ENCODE measurements around the gene NGEF.

Gene NGEF

DNA sequence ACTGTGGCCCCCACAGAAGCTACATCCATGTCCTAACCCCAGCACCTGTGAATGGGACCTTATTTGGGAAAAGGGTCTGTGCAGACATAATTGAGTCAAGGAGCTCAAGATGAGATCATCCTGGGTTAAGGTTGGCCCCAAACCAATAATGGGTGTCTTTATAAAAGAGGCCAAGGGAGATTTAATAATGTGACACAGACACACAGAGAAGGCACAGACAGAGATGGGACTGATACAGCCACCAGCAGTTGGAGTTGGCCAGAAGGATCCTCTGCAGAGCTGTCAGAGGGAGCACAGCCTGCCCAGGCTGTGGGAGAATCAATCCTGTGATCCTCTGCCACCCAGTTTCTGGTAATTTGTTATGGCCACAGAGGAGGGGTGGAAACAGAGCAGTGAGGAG, 116.9 kb downstream of the NGEF start:
- DNase-seq: no peak

DNA sequence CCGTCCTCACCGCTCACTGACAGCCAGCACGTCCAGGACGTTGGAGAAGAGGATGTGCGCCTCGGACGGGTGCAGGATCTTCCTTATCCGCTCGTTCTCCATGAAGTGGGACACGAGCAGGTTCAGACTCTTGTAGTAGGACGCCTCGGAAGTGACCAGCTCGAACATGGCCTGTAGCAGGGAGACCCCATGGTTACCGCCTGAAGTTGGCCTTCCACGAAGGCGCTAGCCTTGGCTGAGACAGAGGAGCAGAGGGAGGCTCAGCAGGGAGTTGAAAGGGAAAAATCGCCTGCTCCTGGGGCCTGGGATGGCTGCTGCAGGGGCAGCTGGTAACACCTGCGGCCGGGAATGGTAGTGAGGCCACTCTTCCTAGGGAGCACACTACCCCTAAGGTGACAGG, 118.3 kb downstream of the NGEF start:
- DNase-seq: no peak

GRCh38 chr2:232894251-232894650, 118.8 kb downstream of the NGEF start:
- no peak for DNase-seq

- no peak for DNase-seq
Observed at GRCh38 chr2:232893834-232894233, 119.2 kb downstream of the NGEF start.

DNA sequence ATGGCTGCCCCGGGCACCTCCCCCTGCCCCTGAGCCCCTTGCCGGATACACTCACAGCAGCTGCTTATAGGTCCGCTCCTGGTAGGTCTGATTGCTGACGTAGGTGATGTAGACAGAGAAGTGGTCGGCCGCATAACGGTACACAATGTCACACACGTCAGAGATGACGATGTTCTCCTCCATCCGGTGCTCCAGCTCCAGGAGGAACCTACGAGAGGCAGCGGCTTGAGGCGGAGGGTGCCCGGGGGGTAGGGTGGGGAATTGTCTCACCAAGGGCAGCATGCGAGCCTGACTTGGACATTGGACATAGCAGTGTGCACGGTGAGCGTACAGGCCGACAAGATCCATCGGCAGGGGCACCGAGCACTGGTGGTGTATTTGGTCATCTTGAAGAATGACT, 120.2 kb downstream of the NGEF start:
- DNase-seq: no peak

DNA sequence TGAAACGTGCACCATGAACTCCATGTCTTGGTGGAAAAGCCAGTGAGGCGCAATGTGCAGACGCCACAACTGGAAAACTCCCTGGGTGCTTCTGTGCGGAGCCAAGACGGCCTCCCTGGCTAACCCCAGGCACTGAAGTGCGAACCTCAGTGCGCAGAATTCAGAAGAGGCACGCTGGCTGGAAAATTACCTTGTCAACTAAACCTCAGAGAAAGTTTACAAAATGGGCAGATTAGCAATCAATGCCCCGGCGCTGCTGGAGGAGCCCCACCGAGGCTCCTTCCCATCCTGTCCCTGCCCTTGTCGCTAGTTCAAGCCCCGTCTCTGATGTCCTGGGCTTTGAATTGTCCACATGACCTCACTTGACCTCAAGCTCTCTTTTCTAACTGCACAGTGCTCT, 120.8 kb downstream of the NGEF start:
- DNase-seq: no peak

GRCh38 chr2:232891621-232892071, 121.4 kb downstream of the NGEF start:
- DNase-seq: no peak

GRCh38 chr2:232890896-232891601, 122.0 kb downstream of the NGEF start:
- DNase-seq: no peak

GRCh38 chr2:232890536-232890895, 122.5 kb downstream of the NGEF start:
- no peak for DNase-seq

- no peak for DNase-seq
Observed at GRCh38 chr2:232889876-232890401, 123.1 kb downstream of the NGEF start.

- no peak for DNase-seq
Observed at GRCh38 chr2:232888839-232889529, 124.1 kb downstream of the NGEF start.

DNA sequence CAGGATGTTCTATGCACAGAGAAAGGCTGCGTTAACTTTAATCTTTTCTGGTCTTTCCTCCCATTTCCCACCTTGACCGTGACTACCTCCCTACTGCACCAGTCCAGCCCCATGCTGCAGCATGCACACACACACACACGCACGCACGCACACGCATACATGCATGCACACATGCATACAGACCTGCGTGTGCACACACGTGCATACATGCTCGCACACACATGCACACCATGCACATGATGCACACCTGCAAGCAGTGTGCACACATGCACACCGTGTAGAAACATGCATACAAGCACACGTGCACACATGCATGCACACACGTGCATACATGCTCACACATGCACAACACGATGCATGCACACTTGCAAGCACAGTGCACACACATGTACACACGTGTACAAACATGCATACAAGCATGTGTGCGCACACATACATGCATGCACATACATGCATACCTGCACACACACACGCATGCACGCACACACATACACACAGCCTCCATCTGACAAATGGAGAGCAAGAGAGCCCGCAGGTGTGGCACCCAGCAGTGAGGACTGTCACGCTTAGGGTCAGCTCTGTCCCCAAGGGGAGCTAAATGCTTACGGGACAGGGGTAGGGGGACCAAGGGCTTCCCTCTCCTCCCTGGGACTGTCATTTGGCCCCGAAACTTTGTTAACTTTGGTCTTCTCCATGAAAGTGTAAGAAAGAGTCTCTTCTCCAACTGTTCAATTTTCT, 124.8 kb downstream of the NGEF start:
- DNase-seq: no peak

DNA sequence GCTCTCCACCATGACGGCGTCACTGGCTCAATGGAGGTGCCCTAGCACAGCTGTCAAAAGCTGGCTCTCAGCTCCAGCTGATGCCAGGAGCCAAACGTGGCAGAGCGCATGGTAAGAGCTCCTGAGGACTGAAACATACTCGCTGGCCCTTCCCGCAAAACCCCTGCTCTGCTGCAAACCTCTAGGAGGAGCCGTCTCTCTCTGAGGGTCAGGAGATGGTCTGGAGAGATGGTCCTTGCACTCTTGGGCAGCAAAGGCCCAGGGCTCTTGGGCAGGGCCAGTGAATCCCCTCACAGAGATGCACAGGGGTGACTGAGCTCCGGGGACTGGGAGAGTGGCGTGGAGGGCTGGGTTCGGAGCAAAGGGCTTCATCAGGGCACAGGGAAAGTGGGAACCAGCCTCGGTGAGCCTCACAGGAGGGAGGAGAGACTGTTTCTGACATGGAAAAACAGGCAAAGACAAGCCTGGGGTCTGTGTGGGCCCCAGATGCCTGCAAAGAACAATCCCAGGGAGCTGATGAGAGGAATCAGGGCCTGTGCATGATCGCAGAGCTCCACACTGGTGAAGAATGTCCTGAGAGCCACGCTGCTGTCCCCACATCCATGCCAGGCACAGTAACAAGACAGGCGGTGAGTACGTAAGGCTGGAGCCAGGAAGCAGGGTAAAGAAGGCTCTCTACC, 125.7 kb downstream of the NGEF start:
- no peak for DNase-seq

DNA sequence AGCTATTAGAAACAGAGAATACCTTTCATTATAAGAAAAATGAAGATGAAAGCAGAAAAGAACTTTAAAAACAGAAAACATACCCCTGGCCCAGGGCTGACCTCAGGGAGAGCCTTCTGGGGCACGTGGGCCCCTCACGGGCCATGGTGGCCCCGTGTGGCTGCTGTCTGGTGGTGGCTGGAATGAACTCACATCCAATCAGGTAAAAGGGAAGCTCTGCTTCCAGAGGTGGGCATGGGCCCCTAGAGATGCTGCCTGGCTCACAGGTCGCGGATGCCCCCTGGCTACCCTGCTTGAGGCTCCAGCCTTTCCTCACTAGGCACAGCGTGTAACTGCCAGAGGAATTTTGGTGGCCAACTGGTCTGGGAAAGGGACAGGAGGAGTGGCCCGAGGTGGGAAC, 126.4 kb downstream of the NGEF start:
- DNase-seq: no peak

DNA sequence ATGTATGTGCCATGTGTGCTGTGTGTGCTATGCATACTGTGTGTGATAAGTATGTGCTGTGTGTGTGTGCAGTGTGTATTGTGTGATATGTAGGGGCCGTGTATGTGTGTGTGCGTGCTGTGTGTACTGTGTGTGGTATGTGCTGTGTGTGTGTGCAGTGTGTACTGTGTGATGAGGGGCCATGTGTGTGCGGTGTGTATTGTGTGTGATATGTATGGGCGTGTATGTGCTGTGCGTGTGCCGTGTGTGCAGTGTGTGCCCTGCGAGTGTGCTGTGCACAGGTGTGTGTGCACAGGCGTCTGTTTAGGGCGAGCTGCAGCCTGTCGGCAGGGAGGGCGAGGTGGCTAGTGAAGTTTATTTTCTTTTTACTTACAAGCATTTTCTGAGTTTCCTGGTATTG, 126.9 kb downstream of the NGEF start:
- DNase-seq: no peak

DNA sequence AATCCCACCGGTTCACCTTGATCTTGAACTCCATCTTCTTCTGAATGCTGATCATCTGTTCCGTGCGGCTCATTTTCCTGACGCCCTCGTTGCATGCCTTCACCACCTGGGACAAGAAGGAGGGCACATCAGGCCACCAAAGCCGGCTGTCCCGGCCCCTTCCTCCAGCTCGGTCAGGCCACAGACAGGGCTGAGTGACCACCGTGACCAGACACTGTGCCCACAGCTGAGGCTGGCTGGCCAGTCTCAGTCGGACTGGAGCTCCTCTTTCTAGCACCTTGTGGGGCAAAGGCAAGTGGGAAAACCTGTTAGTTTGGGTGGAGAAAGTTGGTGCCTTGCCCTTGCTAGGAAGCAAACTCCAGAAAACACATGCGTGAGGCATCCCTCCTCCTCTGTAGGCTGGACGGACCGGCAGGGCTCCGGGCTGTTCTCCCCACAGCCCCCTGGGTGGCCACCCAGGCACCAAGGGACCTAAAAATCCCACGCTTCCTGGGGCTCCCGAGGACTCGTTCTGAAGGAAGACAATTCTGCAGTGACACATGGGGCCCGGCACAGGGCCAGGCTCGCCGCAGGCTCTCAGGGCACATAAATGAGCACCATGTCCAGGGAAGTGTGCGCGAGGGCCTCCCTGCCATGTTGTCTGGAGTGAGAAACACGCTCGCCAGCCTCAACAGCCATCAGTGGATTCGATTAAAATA, 127.6 kb downstream of the NGEF start:
- no peak for DNase-seq

GRCh38 chr2:232884549-232885263, 128.3 kb downstream of the NGEF start:
- DNase-seq: no peak

- DNase-seq: no peak
Observed at GRCh38 chr2:232884001-232884421, 129.0 kb downstream of the NGEF start.

DNA sequence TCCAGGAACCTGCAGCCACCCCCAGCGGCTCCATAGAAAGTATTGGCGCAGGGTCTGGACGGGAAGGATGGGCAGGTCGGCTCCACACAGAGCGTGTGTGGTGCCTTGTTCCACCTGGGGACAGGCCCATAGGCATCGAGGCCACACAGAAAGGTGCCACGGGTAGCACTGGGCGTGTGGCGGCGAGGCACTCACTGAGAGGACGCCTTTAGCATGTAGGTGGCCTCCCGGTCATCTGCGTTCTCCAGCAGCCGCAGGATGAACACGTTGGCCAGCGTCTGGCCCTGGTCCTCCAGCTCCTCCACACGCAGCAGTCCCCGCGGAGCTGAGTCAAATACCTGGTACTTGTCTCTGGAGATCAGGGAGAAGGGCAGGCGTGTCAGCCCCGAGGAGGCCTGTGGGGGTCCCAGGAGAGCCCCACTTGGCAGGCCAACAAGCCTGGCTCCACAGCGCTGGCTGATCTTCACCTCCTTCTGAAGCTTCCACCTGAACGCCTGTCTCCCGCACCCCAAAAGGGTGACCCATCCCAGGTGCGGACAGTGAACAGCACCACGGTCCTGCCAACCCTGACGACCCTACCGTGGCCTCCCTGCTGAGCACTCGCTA, 129.8 kb downstream of the NGEF start:
- no peak for DNase-seq

DNA sequence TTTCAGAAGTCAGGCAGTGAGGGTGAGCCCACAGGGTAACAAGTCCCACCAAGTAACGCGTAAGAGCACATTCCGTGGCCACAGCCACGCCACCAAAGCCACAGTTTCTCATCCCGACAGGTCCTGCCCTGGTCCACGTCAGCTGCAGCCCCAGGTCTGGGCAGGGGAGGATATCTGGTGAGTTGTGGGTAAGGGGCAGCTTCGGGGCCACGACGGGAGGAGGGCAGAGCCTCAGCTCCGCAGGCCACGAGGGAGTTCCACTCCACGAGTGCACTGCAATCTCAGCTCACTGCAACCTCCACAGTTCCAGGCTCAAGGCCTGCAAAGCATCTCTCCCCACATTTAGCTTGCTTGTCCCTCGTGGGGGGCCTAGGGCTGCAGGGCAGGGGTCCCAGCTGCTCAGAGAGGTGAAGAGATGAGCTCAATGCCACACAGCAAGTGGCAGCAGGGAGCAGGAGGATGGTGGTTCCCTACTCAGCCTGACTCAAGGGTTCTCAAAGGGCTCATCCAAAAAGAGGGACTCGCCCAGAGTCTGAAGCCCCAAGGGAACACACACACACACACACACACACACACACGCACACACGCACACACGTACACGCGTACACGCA, 130.4 kb downstream of the NGEF start:
- no peak for DNase-seq

DNA sequence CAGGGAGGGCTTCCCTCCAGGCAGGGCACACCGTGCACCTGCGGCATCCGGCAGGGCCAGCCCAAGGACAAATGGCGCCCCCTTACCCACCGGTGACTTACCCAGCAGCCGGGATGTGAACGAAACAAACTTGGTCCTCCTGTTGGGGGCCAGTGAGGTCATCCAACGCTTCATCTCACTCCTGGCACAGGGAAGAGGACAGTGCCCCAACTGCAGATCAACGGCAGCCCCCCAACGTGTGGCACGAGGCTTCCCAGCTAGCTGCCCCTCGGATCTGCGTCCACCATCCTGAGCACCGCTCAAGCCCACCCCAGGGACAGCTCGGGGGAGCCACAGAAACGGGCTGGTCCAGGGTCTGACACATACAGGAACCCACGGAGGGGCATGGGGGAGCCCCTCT, 131.0 kb downstream of the NGEF start:
- no peak for DNase-seq
